OCI-LY7 (cell line): ENCODE measurements around the gene WLS. TPM values are rescaled to one million over a fixed set of nuclear protein-coding genes. Genes with fewer than 3 reads are reported as not detected.

Experiments used
- BruUV-seq: library from RNA; stranded (reverse); fragments of 400-500 nt; replicated peaks from 2 replicates; lab custom pipeline; 2021; lab: Mats Ljungman, UMichigan
- CTCF ChIA-PET: fragments of 300-600 bp; sonication (Branson Sonifier 250); formaldehyde crosslinking; loops from one replicate; lab custom pipeline; 2022; ENCODE audit warnings: antibody characterized with exemption; ENCODE audit not compliant: unreplicated experiment; lab: Charles Lee
- POLR2A ChIA-PET: fragments of 300-600 bp; sonication (Branson Sonifier 250); formaldehyde crosslinking; loops from one replicate; lab custom pipeline; 2022; ENCODE audit warnings: antibody characterized with exemption; lab: Charles Lee
- DNase-seq: peaks from one replicate; pipeline ENCODE4 v3.0.0-alpha.2; 2015; ENCODE audit warnings: low spot score
- H2AFZ ChIP-seq: fragments of 200-600 bp; sonication (generic), shearing (Covaris generic); 2 replicates; pipeline ENCODE4 v1.6.1; 2014; ENCODE audit warnings: mild to moderate bottlenecking, antibody characterized with exemption, low read length, moderate library complexity
- H3K27ac ChIP-seq: fragments of 200-600 bp; sonication (generic); 2 replicates; pipeline ENCODE4 v1.5.1; 2014; ENCODE audit warnings: mixed run types, low read depth, mild to moderate bottlenecking, moderate library complexity, low read length, inconsistent platforms; ENCODE audit not compliant: poor library complexity, severe bottlenecking
- H3K36me3 ChIP-seq: fragments of 200-600 bp; sonication (generic); 2 replicates; pipeline ENCODE4 v1.6.1; 2014; ENCODE audit warnings: mild to moderate bottlenecking, antibody characterized with exemption, low read length, moderate library complexity, mixed read lengths; ENCODE audit not compliant: insufficient read depth
- H3K4me1 ChIP-seq: fragments of 200-600 bp; sonication (generic); 2 replicates; pipeline ENCODE4 v1.5.1; 2014; ENCODE audit warnings: mild to moderate bottlenecking, low read length; ENCODE audit not compliant: insufficient read depth, poor library complexity, severe bottlenecking
- H3K4me2 ChIP-seq: fragments of 200-600 bp; sonication (generic); 2 replicates; pipeline ENCODE4 v1.6.1; 2014; ENCODE audit warnings: mild to moderate bottlenecking, low read length
- H3K4me3 ChIP-seq: fragments of 200-600 bp; sonication (generic); 2 replicates; pipeline ENCODE4 v1.5.1; 2014; ENCODE audit warnings: mild to moderate bottlenecking, low read depth, low read length; ENCODE audit not compliant: poor library complexity, severe bottlenecking
- H3K79me2 ChIP-seq: fragments of 200-600 bp; sonication (generic); 2 replicates; pipeline ENCODE4 v1.6.1; 2016; ENCODE audit warnings: low read depth, mild to moderate bottlenecking, low read length, moderate library complexity, mixed read lengths; ENCODE audit not compliant: insufficient read depth
- H3K9me2 ChIP-seq: fragments of 200-600 bp; sonication (generic); 2 replicates; pipeline ENCODE4 v1.6.1; 2016; ENCODE audit warnings: mild to moderate bottlenecking, low read length, mixed read lengths; ENCODE audit not compliant: insufficient read depth
- H3K9me3 ChIP-seq: fragments of 200-600 bp; sonication (generic); 2 replicates; pipeline ENCODE4 v1.6.1; 2014; ENCODE audit warnings: mild to moderate bottlenecking, mixed run types, low read length, mixed read lengths
- H4K20me1 ChIP-seq: fragments of 200-600 bp; sonication (generic); 2 replicates; pipeline ENCODE4 v1.6.1; 2014; ENCODE audit warnings: mild to moderate bottlenecking, antibody characterized with exemption, low read length, moderate library complexity, mixed read lengths; ENCODE audit not compliant: insufficient read depth
- EZH2phosphoT487 ChIP-seq: fragments of 200-600 bp; sonication (generic); IDR thresholded peaks from 2 replicates; pipeline ENCODE4 v1.6.1; 2018; ENCODE audit warnings: low read depth, borderline replicate concordance, mild to moderate bottlenecking, mixed run types, antibody characterized with exemption, low read length, moderate library complexity, mixed read lengths
- intact Hi-C: fragments of 100-400 bp; cut with micrococcal nuclease; formaldehyde crosslinking; loops from one replicate; pipeline ENCODE4 v1.10.0; 2022; ENCODE audit not compliant: unreplicated experiment
- total RNA-seq, 2 experiments: library from RNA; depleted of rRNA in 1 of 2; stranded (reverse); fragments of >200 nt in 1 of 2; shearing (Covaris generic) in 1 of 2; gene quantifications; 2 replicates each; pipeline ENCODE4 v1.2.3, GENCODE V29; 2014 to 2022
- TF ChIP-seq, protein P1 (sequence below): fragments of 200-600 bp; sonication (generic); conservative IDR thresholded peaks from 2 replicates; pipeline ENCODE4 v1.5.1; 2014; ENCODE audit warnings: mild to moderate bottlenecking, antibody characterized with exemption, low read length, moderate library complexity, mixed read lengths

Gene WLS
- total RNA-seq, 2 experiments from 2014 or later: not detected

DNA sequence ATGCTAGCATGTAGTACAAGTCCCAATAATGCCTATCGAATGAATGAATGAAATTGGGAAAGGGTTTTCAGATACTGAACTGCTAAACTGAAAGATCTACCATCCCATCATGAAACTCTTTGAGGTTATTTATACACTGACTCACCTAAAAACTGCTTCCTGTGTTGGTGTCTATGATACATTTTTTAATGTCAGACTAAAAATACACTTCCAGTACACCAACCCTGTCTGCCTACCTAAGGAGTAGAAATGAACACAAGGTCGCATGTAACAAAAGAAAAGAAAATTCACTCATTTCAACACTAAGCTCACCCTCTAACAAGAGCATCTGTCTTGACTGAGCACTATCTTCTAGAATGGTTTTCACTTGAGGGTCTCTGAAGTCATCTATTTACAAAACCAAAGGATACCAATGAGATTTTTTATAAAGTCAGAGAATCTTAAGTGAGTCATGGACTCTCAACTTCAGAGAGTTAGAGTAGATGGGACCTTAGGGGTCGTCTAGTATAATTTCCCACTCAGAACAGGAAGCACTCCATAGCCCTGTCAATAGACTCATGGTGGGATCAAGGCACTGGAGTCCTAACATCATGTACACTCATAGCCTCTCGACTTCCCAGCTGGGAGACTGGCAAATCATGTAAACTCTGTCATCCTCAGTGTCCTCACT lies 53.4 kb downstream of the WLS start:
- Histone ChIP-seq H4K20me1 (no peaks in the 10 kb centered on the region), H3K36me3 (no peaks in the 10 kb centered on the region), H3K4me3 (no peak overlapping the region), H3K79me2 (no peaks in the 10 kb centered on the region), H3K9me2 (no peaks in the 10 kb centered on the region), H3K9me3 (no peaks in the 10 kb centered on the region), H3K4me2 (no peak overlapping the region), H3K4me1 (peaks cover 5% of the 10 kb centered on the region), H3K27ac (no peak overlapping the region), H2AFZ (no peak overlapping the region)
- CTCF ChIA-PET: no interaction called here
- no peak for DNase-seq
- TF ChIP-seq, protein P1, sequence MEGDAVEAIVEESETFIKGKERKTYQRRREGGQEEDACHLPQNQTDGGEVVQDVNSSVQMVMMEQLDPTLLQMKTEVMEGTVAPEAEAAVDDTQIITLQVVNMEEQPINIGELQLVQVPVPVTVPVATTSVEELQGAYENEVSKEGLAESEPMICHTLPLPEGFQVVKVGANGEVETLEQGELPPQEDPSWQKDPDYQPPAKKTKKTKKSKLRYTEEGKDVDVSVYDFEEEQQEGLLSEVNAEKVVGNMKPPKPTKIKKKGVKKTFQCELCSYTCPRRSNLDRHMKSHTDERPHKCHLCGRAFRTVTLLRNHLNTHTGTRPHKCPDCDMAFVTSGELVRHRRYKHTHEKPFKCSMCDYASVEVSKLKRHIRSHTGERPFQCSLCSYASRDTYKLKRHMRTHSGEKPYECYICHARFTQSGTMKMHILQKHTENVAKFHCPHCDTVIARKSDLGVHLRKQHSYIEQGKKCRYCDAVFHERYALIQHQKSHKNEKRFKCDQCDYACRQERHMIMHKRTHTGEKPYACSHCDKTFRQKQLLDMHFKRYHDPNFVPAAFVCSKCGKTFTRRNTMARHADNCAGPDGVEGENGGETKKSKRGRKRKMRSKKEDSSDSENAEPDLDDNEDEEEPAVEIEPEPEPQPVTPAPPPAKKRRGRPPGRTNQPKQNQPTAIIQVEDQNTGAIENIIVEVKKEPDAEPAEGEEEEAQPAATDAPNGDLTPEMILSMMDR: no peak
- no peak for TF ChIP-seq EZH2phosphoT487
- BruUV-seq: no TSS peak
- POLR2A ChIA-PET: interaction anchor here (1.0 kb wide), 1 partner anchor 18 kb away, joined by 3 read pairs; no protein-coding TSS in a partner anchor
- intact Hi-C loops: no loop called here

DNA sequence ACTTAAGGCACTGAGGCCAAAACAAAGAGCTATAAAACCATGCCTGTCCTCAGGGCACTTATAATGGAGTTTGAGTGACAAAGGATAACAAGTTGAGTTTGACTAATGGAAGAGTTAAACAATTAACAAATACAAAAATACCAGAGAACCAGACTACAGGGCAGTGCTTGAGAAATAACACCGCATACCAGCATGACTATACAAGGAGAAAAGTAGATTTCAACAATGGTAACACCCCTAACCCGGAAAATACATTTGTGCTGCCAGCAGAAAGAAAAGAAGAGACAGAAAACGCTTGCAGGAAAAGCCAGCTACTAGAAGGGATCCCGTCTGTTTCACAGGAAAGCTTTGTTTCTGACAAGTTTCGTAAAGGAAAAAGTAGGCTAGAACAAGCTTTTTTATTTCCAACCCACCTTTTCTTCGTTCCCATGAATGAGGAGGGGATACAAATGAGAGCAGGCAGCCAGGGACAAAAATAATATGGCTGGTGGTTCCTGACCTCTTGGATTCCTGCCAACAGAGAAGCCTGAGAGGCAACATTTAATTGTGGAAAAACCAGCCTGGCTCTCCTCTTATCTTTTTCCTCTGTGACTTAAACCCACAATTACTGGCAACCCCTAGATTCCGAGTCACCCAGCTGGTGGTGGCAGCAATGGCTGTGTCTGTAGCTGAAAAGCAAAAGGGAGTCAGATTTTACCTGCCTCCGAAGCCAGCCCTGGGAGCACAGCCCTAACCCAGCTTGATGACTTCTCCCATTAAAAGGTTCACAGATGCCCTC lies 56.5 kb downstream of the WLS start:
- Histone ChIP-seq H3K9me2 (no peaks in the 10 kb centered on the region), H3K27ac (no peak overlapping the region), H3K4me1 (no peaks in the 10 kb centered on the region), H3K36me3 (no peaks in the 10 kb centered on the region), H3K79me2 (no peaks in the 10 kb centered on the region), H3K4me3 (no peak overlapping the region), H3K9me3 (no peaks in the 10 kb centered on the region), H2AFZ (no peak overlapping the region), H3K4me2 (no peak overlapping the region), H4K20me1 (no peaks in the 10 kb centered on the region)
- intact Hi-C loops: no loop called here
- BruUV-seq: no TSS peak
- ChIA-PET CTCF (no interaction called here), POLR2A (interaction anchor here (0.6 to 2.5 kb wide), 4 partner anchors 9 to 164 kb away, joined by 3 to 17 read pairs (median 3); no protein-coding TSS in a partner anchor)
- TF ChIP-seq, protein P1: no peak
- no peak for TF ChIP-seq EZH2phosphoT487
- no peak for DNase-seq

DNA sequence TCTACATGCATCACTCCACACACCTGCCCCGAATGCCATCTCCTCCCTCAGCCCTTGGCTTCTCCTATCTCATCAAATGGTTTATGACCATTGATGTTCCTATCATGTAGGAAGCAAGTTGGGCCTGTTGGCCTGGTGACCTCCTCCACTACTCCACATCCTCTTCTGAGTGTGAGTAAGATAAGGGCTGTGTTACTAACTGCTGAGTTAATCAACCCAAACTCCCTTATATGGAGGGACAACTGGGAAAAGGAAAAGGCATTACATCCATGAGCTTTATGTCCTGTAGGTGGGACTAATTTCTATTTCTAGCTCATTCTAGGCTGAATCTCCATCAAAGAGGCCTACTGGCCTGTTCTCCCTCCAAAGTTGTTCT lies 57.6 kb downstream of the WLS start:
- BruUV-seq: no TSS peak
- ChIA-PET CTCF (no interaction called here), POLR2A (interaction anchor here (0.5 to 2.5 kb wide), 4 partner anchors 8 to 1744 kb away, joined by 3 to 17 read pairs (median 3); no protein-coding TSS in a partner anchor)
- Histone ChIP-seq H3K9me2 (no peaks in the 10 kb centered on the region), H3K4me1 (no peaks in the 10 kb centered on the region), H3K36me3 (no peaks in the 10 kb centered on the region), H2AFZ (no peak overlapping the region), H3K4me2 (no peak overlapping the region), H3K79me2 (no peaks in the 10 kb centered on the region), H3K9me3 (no peaks in the 10 kb centered on the region), H4K20me1 (no peaks in the 10 kb centered on the region), H3K27ac (no peak overlapping the region), H3K4me3 (no peak overlapping the region)
- intact Hi-C loops: no loop called here
- TF ChIP-seq, protein P1: no peak
- no peak for TF ChIP-seq EZH2phosphoT487
- DNase-seq: no peak
